Osteoblast (primary cell): Measurements from ENCODE around the gene PPP1R15A. TPM values are rescaled to one million over a fixed set of nuclear protein-coding genes. Genes with fewer than 3 reads are reported as not detected.
"Not testable (repeated sequence)": the region's sequence is repeated elsewhere in the genome, so short reads cannot be mapped to it uniquely, and the experiment has no call there.

ENCODE experiments used
- DNase-seq: peaks from one replicate; pipeline ENCODE4 v3.0.0; 2011; ENCODE audit warnings: low spot score, mixed read lengths; ENCODE audit not compliant: insufficient read length; ENCODE audit errors: missing footprints
- H2AFZ ChIP-seq: 2 replicates; pipeline ENCODE4 v1.6.0; 2011; ENCODE audit warnings: mild to moderate bottlenecking, low read length
- H3K27ac ChIP-seq: 2 replicates; pipeline ENCODE4 v1.5.1; 2011; ENCODE audit warnings: mild to moderate bottlenecking, low read depth, low read length, moderate library complexity
- H3K27me3 ChIP-seq: 2 replicates; pipeline ENCODE4 v1.6.0; 2012; ENCODE audit warnings: mild to moderate bottlenecking, control low read depth, inconsistent platforms, low read length, moderate library complexity; ENCODE audit not compliant: insufficient read depth
- H3K36me3 ChIP-seq: 2 replicates; pipeline ENCODE4 v1.5.1; 2011; ENCODE audit warnings: mild to moderate bottlenecking, low read length, control low read depth, moderate library complexity; ENCODE audit not compliant: insufficient read depth
- H3K4me1 ChIP-seq: 2 replicates; pipeline ENCODE4 v1.5.1; 2011; ENCODE audit warnings: mild to moderate bottlenecking, low read length, control low read depth, moderate library complexity; ENCODE audit not compliant: insufficient read depth
- H3K4me2 ChIP-seq: 2 replicates; pipeline ENCODE4 v1.6.0; 2011; ENCODE audit warnings: mild to moderate bottlenecking, low read length; ENCODE audit not compliant: insufficient read depth
- H3K4me3 ChIP-seq: fragments of 200-600 bp; sonication (generic); 3 replicates; pipeline ENCODE4 v1.5.1; 2012; ENCODE audit warnings: mild to moderate bottlenecking, low read length, inconsistent platforms; ENCODE audit not compliant: insufficient read depth
- H3K79me2 ChIP-seq: 2 replicates; pipeline ENCODE4 v1.6.0; 2012; ENCODE audit warnings: mild to moderate bottlenecking, low read length, control low read depth, inconsistent platforms; ENCODE audit not compliant: insufficient read depth
- H3K9me3 ChIP-seq: 2 replicates; pipeline ENCODE4 v1.5.1; 2011; ENCODE audit warnings: low read depth, low read length, control low read depth
- H4K20me1 ChIP-seq: 2 replicates; pipeline ENCODE4 v1.6.0; 2012; ENCODE audit warnings: mild to moderate bottlenecking, low read length, control low read depth; ENCODE audit not compliant: insufficient read depth
- total RNA-seq: library from RNA; depleted of rRNA; stranded (reverse); fragments of >200 nt; gene quantifications from 2 replicates; pipeline ENCODE4 v1.2.3, GENCODE V29; 2012
- TF ChIP-seq, protein P1 (sequence below): IDR thresholded peaks from 2 replicates; pipeline ENCODE4 v1.5.1; 2011; ENCODE audit warnings: mild to moderate bottlenecking, low read depth, low read length, moderate library complexity; ENCODE audit errors: extremely low read depth

PPP1R15A gene
- total RNA-seq, 1 donor, result 84.0 TPM

DNA sequence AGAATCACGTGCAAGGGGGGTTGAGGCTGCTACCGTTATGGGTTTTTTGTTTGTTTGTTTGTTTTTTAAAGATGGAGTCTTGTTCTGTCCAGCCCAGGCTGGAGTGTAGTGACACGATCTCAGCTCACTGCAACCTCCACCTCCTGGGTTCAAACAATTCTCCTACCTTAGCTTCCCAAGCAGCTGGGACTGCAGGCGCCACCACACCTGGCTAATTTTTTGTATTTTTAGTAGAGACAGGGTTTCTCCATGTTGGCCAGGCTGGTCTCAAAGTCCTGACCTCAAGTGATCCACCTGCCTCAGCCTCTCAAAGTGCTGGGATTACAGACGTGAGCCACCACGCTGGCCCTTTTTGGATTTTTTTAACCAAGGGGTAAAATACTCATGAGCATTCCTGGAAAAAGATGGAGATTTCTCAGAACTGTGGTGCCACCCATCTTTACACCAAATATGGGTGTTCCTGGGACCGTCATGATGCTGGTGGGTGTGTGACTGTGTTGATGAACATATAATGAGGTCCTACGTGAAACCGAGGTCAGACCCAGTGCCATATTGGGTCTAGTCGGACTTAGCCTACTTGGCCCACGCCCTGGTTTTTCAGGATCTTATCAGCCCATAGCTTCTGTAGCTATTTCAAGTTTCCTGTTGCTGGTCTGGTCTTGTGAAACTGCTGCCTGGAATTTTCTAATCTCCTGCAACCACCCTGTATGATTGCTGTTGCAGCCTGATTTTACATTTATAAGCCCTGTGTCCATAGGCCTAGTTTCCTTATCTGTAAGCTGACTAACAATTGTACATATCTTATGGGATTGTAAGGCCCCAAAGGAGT lies 6.2 kb downstream of the PPP1R15A start:
- Histone ChIP-seq H3K79me2 (peaks cover 31% of the 10 kb centered on the region), H3K27ac (peak overlapping the region; percentile 54), H3K4me3 (no peak overlapping the region), H4K20me1 (peaks cover 43% of the 10 kb centered on the region), H3K4me1 (peaks cover 26% of the 10 kb centered on the region), H3K36me3 (peaks cover 43% of the 10 kb centered on the region), H2AFZ (no peak overlapping the region), H3K4me2 (no peak overlapping the region), H3K27me3 (no peaks in the 10 kb centered on the region), H3K9me3 (no peaks in the 10 kb centered on the region)
- peak; percentile 61 for DNase-seq
- TF ChIP-seq, protein P1, sequence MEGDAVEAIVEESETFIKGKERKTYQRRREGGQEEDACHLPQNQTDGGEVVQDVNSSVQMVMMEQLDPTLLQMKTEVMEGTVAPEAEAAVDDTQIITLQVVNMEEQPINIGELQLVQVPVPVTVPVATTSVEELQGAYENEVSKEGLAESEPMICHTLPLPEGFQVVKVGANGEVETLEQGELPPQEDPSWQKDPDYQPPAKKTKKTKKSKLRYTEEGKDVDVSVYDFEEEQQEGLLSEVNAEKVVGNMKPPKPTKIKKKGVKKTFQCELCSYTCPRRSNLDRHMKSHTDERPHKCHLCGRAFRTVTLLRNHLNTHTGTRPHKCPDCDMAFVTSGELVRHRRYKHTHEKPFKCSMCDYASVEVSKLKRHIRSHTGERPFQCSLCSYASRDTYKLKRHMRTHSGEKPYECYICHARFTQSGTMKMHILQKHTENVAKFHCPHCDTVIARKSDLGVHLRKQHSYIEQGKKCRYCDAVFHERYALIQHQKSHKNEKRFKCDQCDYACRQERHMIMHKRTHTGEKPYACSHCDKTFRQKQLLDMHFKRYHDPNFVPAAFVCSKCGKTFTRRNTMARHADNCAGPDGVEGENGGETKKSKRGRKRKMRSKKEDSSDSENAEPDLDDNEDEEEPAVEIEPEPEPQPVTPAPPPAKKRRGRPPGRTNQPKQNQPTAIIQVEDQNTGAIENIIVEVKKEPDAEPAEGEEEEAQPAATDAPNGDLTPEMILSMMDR, result no peak

- peak overlapping the region; percentile 20 for H3K27ac ChIP-seq
- no peak overlapping the region for H3K4me2 ChIP-seq
- H3K9me3 ChIP-seq, result no peaks in the 10 kb centered on the region
- no peaks in the 10 kb centered on the region for H3K27me3 ChIP-seq
- TF ChIP-seq, protein P1, result no peak
- DNase-seq, result no peak
- H3K4me1 ChIP-seq, result peaks cover 19% of the 10 kb centered on the region
- peaks cover 36% of the 10 kb centered on the region for H3K36me3 ChIP-seq
- peaks cover 35% of the 10 kb centered on the region for H4K20me1 ChIP-seq
- H2AFZ ChIP-seq, result no peak overlapping the region
- H3K4me3 ChIP-seq, result no peak overlapping the region
- peaks cover 24% of the 10 kb centered on the region for H3K79me2 ChIP-seq
These were observed 6.9 kb downstream of the PPP1R15A start for GRCh38 chr19:48879025-48879637.

GRCh38 chr19:48879696-48880095 lies 7.5 kb downstream of the PPP1R15A start:
- H2AFZ ChIP-seq, H3K9me3 ChIP-seq, H3K4me2 ChIP-seq, H3K27me3 ChIP-seq, DNase-seq, H3K27ac ChIP-seq, H3K4me3 ChIP-seq: not testable (repeated sequence)
- Histone ChIP-seq H4K20me1 (peaks cover 30% of the 10 kb centered on the region), H3K79me2 (peaks cover 19% of the 10 kb centered on the region), H3K4me1 (peaks cover 14% of the 10 kb centered on the region), H3K36me3 (peaks cover 30% of the 10 kb centered on the region)

GRCh38 chr19:48881741-48882657 lies 9.8 kb downstream of the PPP1R15A start:
- Histone ChIP-seq H3K27me3 (no peaks in the 10 kb centered on the region), H3K9me3 (no peaks in the 10 kb centered on the region), H2AFZ (no peak overlapping the region)

More at GRCh38 chr19:48881741-48882657, 9.8 kb downstream of the PPP1R15A start:
- peaks cover 3% of the 10 kb centered on the region for H3K79me2 ChIP-seq
- H3K4me2 ChIP-seq, result no peak overlapping the region
- no peak for DNase-seq
- TF ChIP-seq, protein P1, result no peak
- no peak overlapping the region for H3K4me3 ChIP-seq
- peaks cover 13% of the 10 kb centered on the region for H4K20me1 ChIP-seq
- no peak overlapping the region for H3K27ac ChIP-seq
- peaks cover 4% of the 10 kb centered on the region for H3K4me1 ChIP-seq
- H3K36me3 ChIP-seq, result peaks cover 13% of the 10 kb centered on the region
